WTC11 (cell line): ENCODE measurements around the gene INSL3. TPM values are rescaled to one million over a fixed set of nuclear protein-coding genes. Genes with fewer than 3 reads are reported as not detected.

Experiments
- ATF1 ChIP-seq: sonication (generic); formaldehyde crosslinking; IDR thresholded peaks from 2 replicates; pipeline ENCODE4 v1.8.1; 2023; ENCODE audit warnings: mild to moderate bottlenecking, moderate library complexity, missing genetic modification reagents
- FOXK1 ChIP-seq: sonication (generic); formaldehyde crosslinking; IDR thresholded peaks from 2 replicates; pipeline ENCODE4 v1.8.0; 2022; ENCODE audit warnings: mild to moderate bottlenecking, moderate library complexity, missing genetic modification reagents
- GTF2I ChIP-seq: fragments of 250-450 bp; sonication (Bioruptor Pico); conservative IDR thresholded peaks from 2 replicates; pipeline ENCODE4 v1.4.0; 2021; ENCODE audit warnings: mild to moderate bottlenecking
- IRF2 ChIP-seq: sonication (generic); formaldehyde crosslinking; IDR thresholded peaks from 2 replicates; pipeline ENCODE4 v1.8.0; 2022; ENCODE audit warnings: low read depth, missing genetic modification reagents, borderline replicate concordance
- NR1H2 ChIP-seq: sonication (generic); formaldehyde crosslinking; IDR thresholded peaks from 2 replicates; pipeline ENCODE4 v1.9.0; 2021; ENCODE audit warnings: mild to moderate bottlenecking, moderate library complexity, missing genetic modification reagents
- SP1 ChIP-seq: sonication (generic); formaldehyde crosslinking; conservative IDR thresholded peaks from 2 replicates; pipeline ENCODE4 v1.8.1; 2022; ENCODE audit warnings: missing genetic modification reagents
- ZMAT4 ChIP-seq: fragments of 250-450 bp; sonication (Bioruptor Pico); IDR thresholded peaks from 2 replicates; pipeline ENCODE4 v1.9.0; 2021; ENCODE audit warnings: mild to moderate bottlenecking
- ZNF425 ChIP-seq: fragments of 250-450 bp; sonication (Bioruptor Pico); conservative IDR thresholded peaks from 2 replicates; pipeline ENCODE4 v1.9.0; 2021; ENCODE audit warnings: mild to moderate bottlenecking
- ZNF512 ChIP-seq: sonication (generic); formaldehyde crosslinking; IDR thresholded peaks from 2 replicates; pipeline ENCODE4 v1.8.1; 2022; ENCODE audit warnings: missing genetic modification reagents, borderline replicate concordance
- total RNA-seq: library from RNA; stranded (reverse); gene quantifications from 3 replicates; pipeline ENCODE4 v1.2.3, GENCODE V29; 2021

The INSL3 gene
- total RNA-seq, 1 experiment from 2014 or later: 0.79 TPM

DNA sequence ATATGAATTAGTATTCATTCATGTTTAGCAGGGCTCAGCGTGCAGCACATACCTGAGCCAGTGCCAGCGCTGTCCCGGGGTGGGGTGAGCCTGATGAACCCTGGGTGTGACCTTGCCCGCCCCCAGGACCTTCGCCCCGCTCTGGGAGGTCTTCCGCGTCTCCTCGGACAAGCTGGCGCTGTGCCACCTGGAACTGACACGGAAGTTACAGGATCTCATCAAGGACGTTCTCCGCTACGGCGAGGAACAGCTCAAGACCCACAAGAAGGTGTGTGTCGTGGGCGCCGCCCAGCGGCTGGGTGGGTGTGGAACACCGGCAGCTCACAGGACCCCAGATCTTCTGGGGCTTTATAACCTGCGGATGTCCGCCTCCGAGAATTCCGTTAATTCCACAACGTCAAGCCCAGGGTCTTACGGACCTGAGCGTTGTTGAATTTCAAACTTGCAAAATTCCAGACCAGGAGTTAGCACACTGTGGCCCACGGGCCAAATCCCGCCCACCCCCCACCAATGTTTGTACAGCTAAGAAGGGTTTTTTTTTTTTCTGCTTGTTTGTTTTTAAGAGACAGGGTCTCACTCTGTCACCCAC, 54.7 kb downstream of the INSL3 start (continued):
- no peak for TF ChIP-seq ZNF425 (CRISPR knock-in tag)
- TF ChIP-seq FOXK1 (CRISPR knock-in tag): 0 out of 2 replicates have a peak, but pooled peaks have one; percentile 13
- TF ChIP-seq ATF1 (CRISPR knock-in tag): no peak
- no peak for TF ChIP-seq IRF2 (CRISPR knock-in tag)
- no peak for TF ChIP-seq ZMAT4 (CRISPR knock-in tag)
- TF ChIP-seq SP1 (CRISPR knock-in tag): 0 out of 2 replicates have a peak, but pooled peaks have one; percentile 50
- no peak for TF ChIP-seq GTF2I (CRISPR knock-in tag)
- TF ChIP-seq NR1H2 (CRISPR knock-in tag): no peak
- TF ChIP-seq ZNF512 (CRISPR knock-in tag): no peak

Other genes starting within 250 kb of the INSL3 start
- gene UNC13A, start 133.2 kb downstream of the INSL3 start, total RNA-seq: 40.7 to 42.9 TPM (median 41.1 TPM) in 3 replicates
- 115 to 124 TPM (median 120 TPM) in 3 replicates for gene MAP1S, start 102.0 kb downstream of the INSL3 start, total RNA-seq
- 22.8 to 26.8 TPM (median 25.1 TPM) in 3 replicates for gene FCHO1, start 70.0 kb downstream of the INSL3 start, total RNA-seq
- gene B3GNT3, start 26.4 kb downstream of the INSL3 start, total RNA-seq: 1.2 to 1.9 TPM (median 1.3 TPM) in 3 replicates
- 4.4 to 5.6 TPM (median 5.6 TPM) in 3 replicates for gene JAK3, start 26.5 kb upstream of the INSL3 start, total RNA-seq
- gene RPL18A, start 38.4 kb upstream of the INSL3 start, total RNA-seq: 2,950 to 3,448 TPM (median 3,445 TPM) in 3 replicates
- 2.5 TPM in 3 replicates for gene SLC5A5, start 50.4 kb upstream of the INSL3 start, total RNA-seq
- 152 to 159 TPM (median 156 TPM) in 3 replicates for gene CCDC124, start 111.5 kb upstream of the INSL3 start, total RNA-seq
- 15.3 to 18.0 TPM (median 17.2 TPM) in 3 replicates for gene KCNN1, start 145.6 kb upstream of the INSL3 start, total RNA-seq
- 9.2 to 9.9 TPM (median 9.8 TPM) in 3 replicates for gene ARRDC2, start 186.7 kb upstream of the INSL3 start, total RNA-seq